ENCODE results near the gene BAD.
A peak's percentile ranks its signal among the peaks of the same experiment; 100 is the strongest.

- TF ChIP-seq GABPA (IDR thresholded peaks at IDR 0.05 in 1 of 2, conservative IDR thresholded peaks at IDR 0.05 in 1 of 2): peak in 1 of 2 donors; percentile 26
- no peak for TF ChIP-seq CTCF (IDR thresholded peaks at IDR 0.05; ENCODE audit: low read depth, low read length, missing input control)
- TF ChIP-seq RAD21 (IDR thresholded peaks at IDR 0.05): no peak
- TF ChIP-seq YY1 (IDR thresholded peaks at IDR 0.05): peak; percentile 60
- no peak for TF ChIP-seq ATF3 (IDR thresholded peaks at IDR 0.05)
Observed at GRCh38 chr11:64305075-64305690, 20.7 kb upstream of the BAD start, which contains the start of gene ESRRA.
